NCI-H2227 treated with DMSO at 0.1 percent for 48 hours (cell line): ENCODE results near the gene ZPBP.
"Not testable (repeated sequence)": the region's sequence is repeated elsewhere in the genome, so short reads cannot be mapped to it uniquely, and the experiment has no call there.

Source experiments
- DNase-seq: peaks from one replicate; lab custom pipeline; 2025; lab: John Stamatoyannopoulos, UW

The ZPBP gene

DNA sequence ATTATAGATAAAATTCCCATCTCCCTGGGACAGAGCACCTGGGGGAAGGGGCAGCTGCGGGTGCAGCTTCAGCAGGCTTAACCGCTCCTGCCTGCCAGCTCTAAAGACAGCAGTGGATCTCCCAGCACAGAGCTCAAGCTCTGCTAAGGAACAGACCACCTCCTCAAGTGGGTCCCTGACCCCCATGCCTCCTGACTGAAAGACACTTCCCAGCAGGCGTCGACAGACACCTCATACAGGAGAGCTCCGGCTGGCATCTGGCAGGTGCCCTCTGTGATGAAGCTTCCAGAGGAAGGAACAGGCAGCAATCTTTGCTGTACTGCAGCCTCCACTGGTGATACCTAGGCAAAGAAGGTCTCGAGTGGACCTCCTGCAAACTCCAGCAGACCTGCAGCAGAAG, 51.9 kb downstream of the ZPBP start:
- not testable (repeated sequence) for DNase-seq

DNA sequence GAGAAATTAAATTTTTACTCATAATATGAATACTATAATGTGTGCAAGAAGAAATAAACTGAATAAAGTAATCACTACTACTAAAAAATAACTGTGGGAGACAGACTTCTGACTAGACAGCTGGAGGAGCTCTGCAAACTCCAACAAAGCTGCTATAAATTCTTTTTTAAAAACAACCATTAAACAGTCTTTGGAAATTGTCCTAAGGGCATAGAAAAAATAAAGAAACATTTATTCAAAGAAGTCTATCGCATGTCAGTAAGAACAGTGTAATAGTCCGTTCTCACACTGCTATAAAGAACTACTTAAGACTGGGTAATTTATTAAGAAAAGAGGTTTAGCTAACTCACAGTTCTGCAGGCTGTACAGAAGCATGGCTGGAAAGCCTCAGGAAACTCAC, 56.0 kb downstream of the ZPBP start:
- DNase-seq: no peak

DNA sequence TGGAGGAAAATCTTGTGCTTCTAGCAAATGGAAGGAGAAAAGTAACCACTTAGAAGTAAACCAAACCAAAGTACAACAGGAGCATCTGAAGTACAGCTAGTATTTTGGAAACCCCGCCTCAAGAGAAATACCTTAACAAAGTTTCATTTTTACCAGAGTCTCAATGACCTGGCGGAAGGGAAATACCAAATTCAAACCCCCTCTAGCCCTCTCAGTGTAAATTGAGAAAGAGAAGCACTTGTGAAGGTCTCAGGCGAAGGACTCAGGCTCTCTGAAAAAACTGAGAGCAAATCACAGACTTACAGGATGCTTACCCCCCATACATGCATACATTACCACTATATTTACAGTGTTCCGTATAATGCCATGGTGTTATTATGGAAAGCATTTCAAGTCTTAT, 70.1 kb downstream of the ZPBP start:
- DNase-seq: no peak

DNA sequence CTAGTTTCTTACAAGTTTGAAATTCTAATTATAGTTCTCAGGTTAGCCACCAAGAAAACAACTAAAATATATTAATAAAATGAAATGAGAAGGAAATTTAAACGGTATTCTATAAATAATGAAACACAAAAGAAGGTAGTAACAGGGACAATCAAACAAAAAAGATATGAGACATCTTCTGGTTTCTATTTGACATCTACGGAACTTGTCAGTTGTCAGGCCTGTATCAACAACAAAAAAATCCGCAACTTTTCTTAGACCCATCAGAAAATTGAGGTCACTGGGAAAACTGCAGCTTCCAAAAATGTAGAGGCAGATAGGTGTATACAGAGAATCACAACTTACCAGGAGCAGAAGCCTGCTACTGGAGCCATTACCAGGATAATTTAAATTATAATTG, 70.6 kb downstream of the ZPBP start:
- no peak for DNase-seq

DNA sequence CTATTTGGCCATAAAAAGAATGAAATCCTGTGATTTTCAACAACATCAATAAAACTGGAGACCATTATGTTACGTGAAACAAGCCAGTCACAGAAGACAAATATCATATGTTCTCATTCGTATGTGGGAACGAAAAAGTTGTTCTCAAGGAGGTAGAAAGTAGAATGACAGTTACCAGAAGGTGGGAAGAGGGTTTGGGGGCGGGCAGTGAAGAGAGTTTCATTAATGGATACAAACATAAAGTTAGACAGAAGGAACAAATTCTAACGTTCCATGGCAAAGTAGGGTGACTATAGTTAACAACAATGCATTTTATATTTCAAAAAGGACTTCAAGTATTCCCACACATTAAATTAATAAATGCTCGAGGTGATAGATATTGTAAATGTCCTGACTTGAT, 97.4 kb downstream of the ZPBP start:
- DNase-seq: no peak

DNA sequence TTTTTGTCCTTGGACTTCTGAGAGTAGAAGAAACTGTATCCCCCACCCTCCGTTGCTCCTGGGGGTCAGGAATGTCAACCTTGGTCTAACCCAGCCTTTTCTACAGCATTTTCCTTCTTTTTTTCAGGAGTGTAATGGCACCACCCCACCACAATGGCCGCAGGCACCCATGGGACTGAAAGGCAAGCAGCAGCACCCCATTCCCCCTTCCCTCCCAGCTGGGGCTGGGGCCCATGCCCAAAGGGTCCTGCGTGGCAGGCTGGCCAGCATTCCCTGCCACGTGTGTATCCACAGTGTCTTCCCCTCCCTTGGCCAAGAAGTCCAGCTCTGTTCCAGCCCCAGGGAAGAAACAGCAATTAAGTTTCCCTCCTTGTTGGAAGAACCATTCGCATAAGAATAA, 106.9 kb downstream of the ZPBP start:
- DNase-seq: no peak

DNA sequence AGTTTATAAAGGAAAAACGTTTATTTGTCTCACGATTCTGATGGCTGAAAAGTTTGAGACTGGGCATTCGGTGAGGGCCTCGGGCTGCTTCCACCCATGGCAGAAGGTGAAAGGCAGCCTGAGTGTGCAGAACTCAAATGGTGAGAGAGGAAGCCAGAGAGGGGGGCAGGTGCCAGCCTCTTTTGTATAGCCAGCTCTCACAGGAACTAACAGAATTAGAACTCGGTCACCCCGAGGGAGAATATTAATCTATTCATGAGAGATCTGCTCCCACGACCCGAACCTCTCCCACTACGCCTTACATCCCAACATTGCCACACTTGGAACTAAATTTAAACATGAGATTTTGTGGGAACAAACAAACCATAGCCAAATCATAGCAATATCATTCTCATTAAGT, 112.6 kb downstream of the ZPBP start:
- DNase-seq: no peak

DNA sequence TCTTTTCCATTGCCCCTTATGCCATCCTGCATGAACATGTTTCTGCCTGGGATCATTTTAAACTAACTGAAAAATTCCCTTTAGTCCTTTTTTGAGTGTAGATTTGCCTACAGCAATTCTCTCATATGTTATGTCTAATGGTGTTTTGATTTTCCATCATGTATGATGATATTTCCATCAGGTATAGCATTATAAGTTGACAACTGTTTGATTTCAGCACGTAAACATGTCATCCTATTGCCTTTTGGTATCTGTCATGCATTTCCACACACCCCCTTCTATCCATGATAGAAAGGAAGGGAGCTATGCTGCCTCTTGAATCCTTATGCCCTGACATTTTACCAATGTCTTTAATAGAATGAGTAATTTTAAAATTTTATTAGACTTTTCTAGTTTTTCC, 116.8 kb downstream of the ZPBP start:
- DNase-seq: no peak

DNA sequence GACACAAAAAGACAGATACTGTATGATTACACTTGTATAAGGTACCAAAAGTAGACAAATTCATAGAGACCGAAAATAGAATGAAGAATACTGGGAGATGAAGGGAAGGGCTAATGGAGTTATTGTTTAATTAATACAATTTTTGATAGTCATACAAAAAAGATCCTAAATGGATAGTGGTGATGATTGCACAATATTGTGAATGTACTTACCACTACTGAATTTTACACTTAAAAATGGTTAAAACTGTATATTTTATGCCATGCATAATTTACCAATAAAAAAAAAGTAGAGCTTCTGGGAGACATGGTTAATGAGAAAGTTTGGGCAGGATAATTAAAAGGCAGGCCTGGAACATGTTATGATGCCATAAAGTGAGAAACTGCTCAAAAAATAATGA, 119.0 kb downstream of the ZPBP start:
- no peak for DNase-seq

DNA sequence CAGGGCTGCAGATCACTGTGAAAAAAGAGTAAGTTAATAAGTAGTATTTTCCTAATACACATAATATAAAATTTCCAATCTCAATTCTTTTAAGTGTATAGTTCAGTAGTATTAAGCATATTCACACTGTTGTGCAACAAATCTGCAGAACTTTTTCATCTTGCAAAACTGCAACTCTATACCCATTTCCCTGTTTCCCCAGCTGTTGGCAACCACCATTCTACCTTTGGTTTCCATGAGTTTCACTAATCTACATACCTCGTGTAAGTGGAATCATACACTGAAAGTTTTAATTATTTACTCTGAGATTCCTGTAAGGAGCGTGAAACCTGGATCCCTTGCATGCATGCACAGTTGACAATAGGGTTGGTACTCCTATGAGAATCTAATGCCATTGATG, 155.4 kb downstream of the ZPBP start:
- DNase-seq: no peak

DNA sequence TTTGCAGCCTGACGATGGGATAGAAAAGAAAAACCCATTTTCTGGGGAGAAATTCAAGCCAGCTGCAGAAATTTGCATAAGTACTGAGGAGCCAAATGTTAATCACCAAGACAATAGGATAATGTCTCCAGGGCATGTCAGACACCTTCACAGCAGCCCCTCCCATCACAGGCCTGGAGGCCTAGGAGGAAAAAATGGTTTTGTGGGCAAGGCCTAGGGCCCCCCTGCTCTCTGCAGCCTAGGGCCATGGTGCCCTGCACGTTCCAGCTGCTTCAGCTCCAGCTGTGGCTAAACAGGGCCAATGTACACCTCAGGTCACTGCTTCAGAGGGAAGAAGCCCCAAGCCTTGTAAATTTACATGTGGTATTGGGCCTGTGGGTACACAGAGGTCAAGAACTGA, 161.4 kb downstream of the ZPBP start:
- DNase-seq: no peak

DNA sequence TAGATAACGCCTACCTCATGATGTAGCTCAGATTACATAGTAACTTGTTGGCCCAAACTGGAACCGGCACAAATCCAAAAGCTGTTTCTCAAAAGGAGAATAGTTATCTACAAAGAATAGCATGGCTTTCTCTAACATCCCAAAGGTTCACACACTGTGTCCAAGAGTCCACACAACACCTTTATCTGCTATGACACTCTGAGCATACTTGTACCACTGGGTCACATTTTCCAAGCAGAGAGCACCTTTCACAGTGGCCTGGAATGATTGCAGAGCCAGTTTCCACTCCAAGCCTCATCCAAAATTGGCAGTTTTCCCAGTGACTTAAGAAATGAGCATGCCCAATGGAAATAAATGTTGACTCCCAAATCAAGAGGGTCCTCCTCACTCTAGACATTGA, 164.3 kb downstream of the ZPBP start:
- no peak for DNase-seq

DNA sequence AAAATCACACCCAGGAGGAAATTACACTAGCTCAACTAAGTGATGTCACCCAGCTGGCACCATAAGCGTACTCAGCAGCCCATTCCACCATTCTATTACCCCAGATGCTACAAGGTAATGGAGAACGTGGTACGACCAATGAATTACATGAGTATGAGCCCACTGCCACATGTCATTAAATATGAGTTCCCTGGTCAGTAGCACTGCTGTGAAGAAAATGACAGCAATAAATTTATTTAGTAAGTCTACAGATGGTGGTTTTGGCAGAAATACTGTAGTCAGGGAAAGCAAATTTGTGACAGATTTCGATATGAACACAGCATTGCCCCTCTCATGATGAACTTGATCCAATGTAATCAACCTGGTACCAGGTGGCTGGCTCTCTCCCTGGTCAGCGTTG, 165.4 kb downstream of the ZPBP start:
- no peak for DNase-seq

DNA sequence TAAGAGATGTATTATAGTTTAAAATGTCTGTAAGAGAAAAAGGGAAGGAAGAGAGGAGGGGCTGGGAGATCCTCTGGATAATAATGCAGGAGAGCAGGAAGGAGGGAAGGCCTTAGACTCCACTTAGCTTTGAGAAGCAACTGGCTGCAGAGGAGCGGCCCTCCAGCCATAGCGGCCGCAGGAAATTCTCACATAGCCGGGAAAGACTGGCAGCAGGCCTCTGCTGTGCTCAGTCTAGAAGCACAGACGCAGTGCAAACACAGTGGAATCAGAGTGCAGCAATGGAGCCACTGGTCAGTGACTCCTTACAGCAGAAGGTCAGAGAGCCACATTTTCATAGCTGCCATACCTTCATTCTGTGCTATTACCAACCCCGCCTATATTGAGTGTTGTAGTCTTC, 166.3 kb downstream of the ZPBP start:
- DNase-seq: no peak

DNA sequence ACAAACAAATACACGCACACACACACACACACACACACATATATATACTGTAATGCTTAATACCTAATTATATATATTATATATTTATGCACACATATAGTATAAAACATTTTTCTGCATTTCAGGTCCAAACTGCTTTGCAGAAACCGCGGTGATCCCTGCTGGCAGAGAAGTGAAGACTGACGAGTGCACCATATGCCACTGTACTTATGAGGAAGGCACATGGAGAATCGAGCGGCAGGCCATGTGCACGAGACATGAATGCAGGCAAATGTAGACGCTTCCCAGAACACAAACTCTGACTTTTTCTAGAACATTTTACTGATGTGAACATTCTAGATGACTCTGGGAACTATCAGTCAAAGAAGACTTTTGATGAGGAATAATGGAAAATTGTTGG, 181.1 kb downstream of the ZPBP start:
- no peak for DNase-seq

DNA sequence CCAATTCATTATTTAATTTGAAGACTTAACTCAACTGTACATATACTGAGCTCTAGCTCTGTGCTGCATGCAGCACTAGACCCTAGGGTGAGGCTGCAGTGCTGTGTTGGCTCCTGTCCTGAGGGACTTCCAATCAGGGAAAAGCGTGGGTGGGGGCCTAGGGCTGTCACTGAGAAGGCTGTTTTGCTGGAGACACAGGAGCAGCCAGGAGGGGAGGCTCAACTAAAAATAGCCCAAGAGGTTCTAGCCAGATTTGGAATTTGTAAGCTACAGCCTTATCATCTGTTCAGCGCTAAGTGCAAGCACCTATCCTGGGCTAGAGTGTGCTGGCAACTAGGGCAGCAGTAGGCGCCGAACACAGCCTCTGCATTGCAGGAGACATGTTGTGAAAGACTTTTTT, 198.5 kb downstream of the ZPBP start:
- no peak for DNase-seq

DNA sequence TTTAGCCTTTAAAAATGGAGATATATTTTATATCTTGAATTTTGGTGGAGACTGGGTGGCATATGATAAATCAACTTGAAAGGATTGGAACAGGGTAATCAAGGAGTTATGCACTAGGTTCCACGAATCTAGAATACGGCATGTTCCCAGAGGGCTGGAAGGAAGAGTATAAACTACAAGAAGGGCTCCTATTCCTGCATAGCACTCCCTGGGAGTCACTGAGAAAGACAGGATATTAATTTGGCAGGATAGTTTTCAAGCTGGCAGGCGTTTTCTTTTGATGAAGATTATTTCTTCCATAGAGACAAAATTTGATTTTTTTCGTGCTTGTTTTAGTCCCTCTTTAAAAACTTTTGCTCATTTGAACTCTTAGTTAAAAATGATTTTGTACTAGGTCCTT, 199.9 kb downstream of the ZPBP start:
- DNase-seq: no peak

DNA sequence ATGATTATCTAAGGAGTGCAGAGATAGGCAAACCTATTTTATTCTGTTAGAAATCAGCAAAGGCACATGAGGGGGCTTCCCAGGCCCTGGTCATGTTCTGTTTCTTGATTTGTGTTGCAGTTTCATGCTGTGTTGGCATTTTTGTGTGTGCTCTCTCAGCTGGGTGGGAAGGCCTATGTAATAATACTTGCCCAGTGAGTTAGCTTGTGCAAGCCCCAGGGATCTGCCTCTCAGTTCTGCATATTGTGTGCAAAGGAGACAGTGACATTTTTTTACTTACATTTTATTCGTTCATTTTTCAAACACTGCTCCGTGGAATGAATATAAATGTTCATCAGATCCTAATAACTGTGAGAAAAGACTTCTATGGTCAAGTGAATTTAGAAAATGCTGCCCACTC, 200.6 kb downstream of the ZPBP start:
- DNase-seq: no peak
